GM23338 (cell line): ENCODE results near the gene SDHB. TPM values are rescaled to one million over a fixed set of nuclear protein-coding genes. Genes with fewer than 3 reads are reported as not detected.

Source experiments
- ATAC-seq: fragments of 200-7000 bp; cut with Tn5 transposase; 3 replicates; pipeline ENCODE4 v1.9.1; 2020
- DNase-seq: peaks from one replicate; pipeline ENCODE4 v3.0.0-alpha.2; 2015; ENCODE audit warnings: low spot score
- H2AFZ ChIP-seq: fragments of 200-600 bp; sonication (generic); 2 replicates; pipeline ENCODE4 v1.8.0; 2016; ENCODE audit warnings: antibody characterized with exemption, mild to moderate bottlenecking, moderate library complexity
- H3F3A ChIP-seq: fragments of 200-600 bp; sonication (generic); replicated peaks from 2 replicates; pipeline ENCODE4 v1.8.0; 2017; ENCODE audit warnings: antibody characterized with exemption, mixed run types, low read depth
- H3K27ac ChIP-seq: fragments of 200-600 bp; sonication (generic); 2 replicates; pipeline ENCODE4 v1.6.1; 2016; ENCODE audit warnings: low read depth
- H3K27me3 ChIP-seq: fragments of 200-600 bp; sonication (generic); 2 replicates; pipeline ENCODE4 v1.8.0; 2016; ENCODE audit warnings: mild to moderate bottlenecking, mixed run types, moderate library complexity; ENCODE audit not compliant: insufficient read depth
- H3K36me3 ChIP-seq: fragments of 200-600 bp; sonication (generic); 2 replicates; pipeline ENCODE4 v1.8.0; 2016; ENCODE audit warnings: mild to moderate bottlenecking; ENCODE audit not compliant: insufficient read depth
- H3K4me1 ChIP-seq: fragments of 200-600 bp; sonication (generic); 2 replicates; pipeline ENCODE4 v1.8.0; 2016; ENCODE audit warnings: mild to moderate bottlenecking, moderate library complexity; ENCODE audit not compliant: insufficient read depth
- H3K4me2 ChIP-seq: fragments of 200-600 bp; sonication (generic); 2 replicates; pipeline ENCODE4 v1.7.1; 2017; ENCODE audit warnings: mixed run types
- H3K4me3 ChIP-seq: fragments of 200-600 bp; sonication (generic); 2 replicates; pipeline ENCODE4 v1.6.1; 2016; ENCODE audit warnings: mixed run types
- H3K79me2 ChIP-seq: fragments of 200-600 bp; sonication (generic); replicated peaks from 2 replicates; pipeline ENCODE4 v1.8.0; 2017; ENCODE audit warnings: mild to moderate bottlenecking; ENCODE audit not compliant: insufficient read depth
- H3K9me2 ChIP-seq: fragments of 200-600 bp; sonication (generic); 2 replicates; pipeline ENCODE4 v1.8.0; 2017; ENCODE audit not compliant: insufficient read depth
- H4K20me1 ChIP-seq: fragments of 200-600 bp; sonication (generic); replicated peaks from 2 replicates; pipeline ENCODE4 v1.8.0; 2017; ENCODE audit warnings: mild to moderate bottlenecking; ENCODE audit not compliant: insufficient read depth
- H3K27ac Mint-ChIP-seq: 2 replicates; pipeline ENCODE4 v1.8.0; 2020; ENCODE audit warnings: inconsistent platforms, mild to moderate bottlenecking, moderate library complexity, mixed read lengths
- H3K27me3 Mint-ChIP-seq: 3 replicates; pipeline ENCODE4 v1.8.0; 2022; ENCODE audit warnings: low read depth, mild to moderate bottlenecking, moderate library complexity, mixed read lengths, inconsistent platforms; ENCODE audit not compliant: insufficient read depth, poor library complexity
- H3K36me3 Mint-ChIP-seq: 3 replicates; pipeline ENCODE4 v1.8.0; 2021; ENCODE audit warnings: low read depth, mild to moderate bottlenecking, inconsistent platforms, moderate library complexity, mixed read lengths
- H3K4me1 Mint-ChIP-seq: 3 replicates; pipeline ENCODE4 v1.8.0; 2020; ENCODE audit warnings: mild to moderate bottlenecking, inconsistent platforms, mixed read lengths
- H3K4me3 Mint-ChIP-seq: 3 replicates; pipeline ENCODE4 v1.8.0; 2021; ENCODE audit warnings: moderate library complexity, mild to moderate bottlenecking, inconsistent platforms, mixed read lengths
- H3K9me3 Mint-ChIP-seq: 3 replicates; pipeline ENCODE4 v1.8.0; 2020; ENCODE audit warnings: moderate library complexity, mild to moderate bottlenecking, inconsistent platforms, mixed read lengths
- EZH2 ChIP-seq: fragments of 200-600 bp; sonication (generic); IDR thresholded peaks from one replicate; pipeline ENCODE4 v1.8.0; 2017; ENCODE audit warnings: antibody characterized with exemption, mild to moderate bottlenecking, low read depth; ENCODE audit not compliant: unreplicated experiment
- EZH2phosphoT487 ChIP-seq: fragments of 200-600 bp; sonication (generic); IDR thresholded peaks from one replicate; pipeline ENCODE4 v1.8.1; 2018; ENCODE audit warnings: antibody characterized with exemption; ENCODE audit not compliant: unreplicated experiment
- NANOG ChIP-seq: IDR thresholded peaks from 2 replicates; pipeline ENCODE4 v1.6.1; 2016; ENCODE audit warnings: antibody characterized with exemption, borderline replicate concordance
- REST ChIP-seq: IDR thresholded peaks from one replicate; pipeline ENCODE4 v1.6.1; 2018; ENCODE audit warnings: antibody characterized with exemption; ENCODE audit not compliant: unreplicated experiment
- ZNF114 ChIP-seq: fragments of 250-450 bp; sonication (Bioruptor Pico); IDR thresholded peaks from 2 replicates; pipeline ENCODE4 v1.5.0; 2020; ENCODE audit warnings: mild to moderate bottlenecking, moderate library complexity
- ZNF331 ChIP-seq: fragments of 250-450 bp; sonication (Bioruptor Pico); IDR thresholded peaks from 2 replicates; pipeline ENCODE4 v1.5.0; 2020; ENCODE audit warnings: low read depth, mild to moderate bottlenecking, moderate library complexity
- polyA plus RNA-seq: library from polyadenylated mRNA; unstranded; fragments of >200 nt; fragmentation: Nextera tagmentation; extraction: Ambion mirVana; gene quantifications from 2 replicates; pipeline ENCODE4 v1.2.1, GENCODE V29; 2016
- total RNA-seq: library from RNA; depleted of rRNA; stranded (reverse); fragments of >200 nt; shearing (Covaris generic); gene quantifications from 2 replicates; pipeline ENCODE4 v1.2.3, GENCODE V29; 2014
- TF ChIP-seq, protein P1 (sequence below): fragments of 250-450 bp; sonication (Bioruptor Pico); IDR thresholded peaks from 2 replicates; pipeline ENCODE4 v1.5.0; 2020; ENCODE audit warnings: mild to moderate bottlenecking, moderate library complexity
- TF ChIP-seq, protein P2 (sequence below), 2 experiments: fragments of 200-600 bp in 1 of 2; sonication (generic) in 1 of 2; conservative IDR thresholded peaks; 2 replicates each; pipeline versions ENCODE4 v1.5.1 to v1.6.1; 2016 to 2017; ENCODE audit warnings: antibody characterized with exemption in 2 of 2, low read depth in 2 of 2, mild to moderate bottlenecking in 2 of 2, moderate library complexity in 1 of 2

Gene SDHB
- total and polyA plus RNA-seq, 2 experiments from 2014 or later = 72.8 to 112 TPM

- peaks cover 25% of the 10 kb centered on the region for H3K36me3 ChIP-seq
These were observed 8.7 kb downstream of the SDHB start for GRCh38 chr1:17045150-17045549.

DNA sequence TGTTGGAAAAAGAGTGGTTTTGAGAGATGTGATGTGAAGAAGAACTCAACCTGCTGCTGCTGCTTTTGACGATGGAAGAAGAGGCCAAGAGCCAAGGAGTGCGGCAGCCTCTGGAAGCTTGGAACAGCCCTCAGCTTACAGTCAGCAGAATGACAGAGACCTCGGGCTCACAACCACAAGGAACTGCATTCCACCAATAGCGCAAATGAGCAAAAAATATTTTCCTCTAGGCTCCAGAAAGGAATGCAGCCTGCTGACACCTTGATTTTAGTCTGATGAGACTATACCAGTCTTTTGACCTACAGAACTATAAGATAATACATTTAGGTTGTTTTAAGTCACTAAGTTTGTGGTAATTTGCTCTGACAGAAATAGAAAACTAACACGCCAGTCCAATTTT is 10.2 kb downstream of the SDHB start:
- TF ChIP-seq EZH2phosphoT487 = no peak
- TF ChIP-seq REST = no peak
- TF ChIP-seq ZNF114 (CRISPR knock-in tag) = no peak
- TF ChIP-seq, protein P1, sequence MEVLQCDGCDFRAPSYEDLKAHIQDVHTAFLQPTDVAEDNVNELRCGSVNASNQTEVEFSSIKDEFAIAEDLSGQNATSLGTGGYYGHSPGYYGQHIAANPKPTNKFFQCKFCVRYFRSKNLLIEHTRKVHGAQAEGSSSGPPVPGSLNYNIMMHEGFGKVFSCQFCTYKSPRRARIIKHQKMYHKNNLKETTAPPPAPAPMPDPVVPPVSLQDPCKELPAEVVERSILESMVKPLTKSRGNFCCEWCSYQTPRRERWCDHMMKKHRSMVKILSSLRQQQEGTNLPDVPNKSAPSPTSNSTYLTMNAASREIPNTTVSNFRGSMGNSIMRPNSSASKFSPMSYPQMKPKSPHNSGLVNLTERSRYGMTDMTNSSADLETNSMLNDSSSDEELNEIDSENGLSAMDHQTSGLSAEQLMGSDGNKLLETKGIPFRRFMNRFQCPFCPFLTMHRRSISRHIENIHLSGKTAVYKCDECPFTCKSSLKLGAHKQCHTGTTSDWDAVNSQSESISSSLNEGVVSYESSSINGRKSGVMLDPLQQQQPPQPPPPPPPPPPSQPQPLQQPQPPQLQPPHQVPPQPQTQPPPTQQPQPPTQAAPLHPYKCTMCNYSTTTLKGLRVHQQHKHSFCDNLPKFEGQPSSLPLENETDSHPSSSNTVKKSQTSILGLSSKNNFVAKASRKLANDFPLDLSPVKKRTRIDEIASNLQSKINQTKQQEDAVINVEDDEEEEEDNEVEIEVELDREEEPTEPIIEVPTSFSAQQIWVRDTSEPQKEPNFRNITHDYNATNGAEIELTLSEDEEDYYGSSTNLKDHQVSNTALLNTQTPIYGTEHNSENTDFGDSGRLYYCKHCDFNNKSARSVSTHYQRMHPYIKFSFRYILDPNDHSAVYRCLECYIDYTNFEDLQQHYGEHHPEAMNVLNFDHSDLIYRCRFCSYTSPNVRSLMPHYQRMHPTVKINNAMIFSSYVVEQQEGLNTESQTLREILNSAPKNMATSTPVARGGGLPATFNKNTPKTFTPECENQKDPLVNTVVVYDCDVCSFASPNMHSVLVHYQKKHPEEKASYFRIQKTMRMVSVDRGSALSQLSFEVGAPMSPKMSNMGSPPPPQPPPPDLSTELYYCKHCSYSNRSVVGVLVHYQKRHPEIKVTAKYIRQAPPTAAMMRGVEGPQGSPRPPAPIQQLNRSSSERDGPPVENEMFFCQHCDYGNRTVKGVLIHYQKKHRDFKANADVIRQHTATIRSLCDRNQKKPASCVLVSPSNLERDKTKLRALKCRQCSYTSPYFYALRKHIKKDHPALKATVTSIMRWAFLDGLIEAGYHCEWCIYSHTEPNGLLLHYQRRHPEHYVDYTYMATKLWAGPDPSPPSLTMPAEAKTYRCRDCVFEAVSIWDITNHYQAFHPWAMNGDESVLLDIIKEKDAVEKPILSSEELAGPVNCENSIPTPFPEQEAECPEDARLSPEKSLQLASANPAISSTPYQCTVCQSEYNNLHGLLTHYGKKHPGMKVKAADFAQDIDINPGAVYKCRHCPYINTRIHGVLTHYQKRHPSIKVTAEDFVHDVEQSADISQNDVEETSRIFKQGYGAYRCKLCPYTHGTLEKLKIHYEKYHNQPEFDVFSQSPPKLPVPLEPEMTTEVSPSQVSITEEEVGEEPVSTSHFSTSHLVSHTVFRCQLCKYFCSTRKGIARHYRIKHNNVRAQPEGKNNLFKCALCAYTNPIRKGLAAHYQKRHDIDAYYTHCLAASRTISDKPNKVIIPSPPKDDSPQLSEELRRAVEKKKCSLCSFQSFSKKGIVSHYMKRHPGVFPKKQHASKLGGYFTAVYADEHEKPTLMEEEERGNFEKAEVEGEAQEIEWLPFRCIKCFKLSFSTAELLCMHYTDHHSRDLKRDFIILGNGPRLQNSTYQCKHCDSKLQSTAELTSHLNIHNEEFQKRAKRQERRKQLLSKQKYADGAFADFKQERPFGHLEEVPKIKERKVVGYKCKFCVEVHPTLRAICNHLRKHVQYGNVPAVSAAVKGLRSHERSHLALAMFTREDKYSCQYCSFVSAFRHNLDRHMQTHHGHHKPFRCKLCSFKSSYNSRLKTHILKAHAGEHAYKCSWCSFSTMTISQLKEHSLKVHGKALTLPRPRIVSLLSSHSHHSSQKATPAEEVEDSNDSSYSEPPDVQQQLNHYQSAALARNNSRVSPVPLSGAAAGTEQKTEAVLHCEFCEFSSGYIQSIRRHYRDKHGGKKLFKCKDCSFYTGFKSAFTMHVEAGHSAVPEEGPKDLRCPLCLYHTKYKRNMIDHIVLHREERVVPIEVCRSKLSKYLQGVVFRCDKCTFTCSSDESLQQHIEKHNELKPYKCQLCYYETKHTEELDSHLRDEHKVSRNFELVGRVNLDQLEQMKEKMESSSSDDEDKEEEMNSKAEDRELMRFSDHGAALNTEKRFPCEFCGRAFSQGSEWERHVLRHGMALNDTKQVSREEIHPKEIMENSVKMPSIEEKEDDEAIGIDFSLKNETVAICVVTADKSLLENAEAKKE (CRISPR knock-in tag) = no peak
- no peak for TF ChIP-seq ZNF331 (CRISPR knock-in tag)
- no peak for TF ChIP-seq EZH2
- TF ChIP-seq, protein P2, sequence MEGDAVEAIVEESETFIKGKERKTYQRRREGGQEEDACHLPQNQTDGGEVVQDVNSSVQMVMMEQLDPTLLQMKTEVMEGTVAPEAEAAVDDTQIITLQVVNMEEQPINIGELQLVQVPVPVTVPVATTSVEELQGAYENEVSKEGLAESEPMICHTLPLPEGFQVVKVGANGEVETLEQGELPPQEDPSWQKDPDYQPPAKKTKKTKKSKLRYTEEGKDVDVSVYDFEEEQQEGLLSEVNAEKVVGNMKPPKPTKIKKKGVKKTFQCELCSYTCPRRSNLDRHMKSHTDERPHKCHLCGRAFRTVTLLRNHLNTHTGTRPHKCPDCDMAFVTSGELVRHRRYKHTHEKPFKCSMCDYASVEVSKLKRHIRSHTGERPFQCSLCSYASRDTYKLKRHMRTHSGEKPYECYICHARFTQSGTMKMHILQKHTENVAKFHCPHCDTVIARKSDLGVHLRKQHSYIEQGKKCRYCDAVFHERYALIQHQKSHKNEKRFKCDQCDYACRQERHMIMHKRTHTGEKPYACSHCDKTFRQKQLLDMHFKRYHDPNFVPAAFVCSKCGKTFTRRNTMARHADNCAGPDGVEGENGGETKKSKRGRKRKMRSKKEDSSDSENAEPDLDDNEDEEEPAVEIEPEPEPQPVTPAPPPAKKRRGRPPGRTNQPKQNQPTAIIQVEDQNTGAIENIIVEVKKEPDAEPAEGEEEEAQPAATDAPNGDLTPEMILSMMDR (conservative IDR thresholded peaks at IDR 0.05; ENCODE audit: low read depth in 2 of 2) = no peak
- no peak for TF ChIP-seq NANOG
- Histone ChIP-seq H3K9me2 (no peaks in the 10 kb centered on the region), H3K27me3 (no peaks in the 10 kb centered on the region), H3K4me3 (no peak overlapping the region), H3K4me2 (no peak overlapping the region), H3K79me2 (peaks cover 18% of the 10 kb centered on the region), H3K4me1 (no peaks in the 10 kb centered on the region), H3K27ac (no peak overlapping the region), H3F3A (peaks cover 14% of the 10 kb centered on the region), H3K36me3 (peaks cover 27% of the 10 kb centered on the region), H4K20me1 (peaks cover 10% of the 10 kb centered on the region), H2AFZ (no peak overlapping the region)
- no peaks in the 10 kb centered on the region for H3K9me3 Mint-ChIP-seq
- no peak overlapping the region for H3K27ac Mint-ChIP-seq
- no peak for ATAC-seq
- peaks cover 2% of the 10 kb centered on the region for H3K27me3 Mint-ChIP-seq
- DNase-seq = no peak
- H3K36me3 Mint-ChIP-seq = peaks cover 40% of the 10 kb centered on the region; the same call in 2 of the 3 replicates
- H3K4me1 Mint-ChIP-seq = peaks cover 4% of the 10 kb centered on the region; the same call in 2 of the 3 replicates
- H3K4me3 Mint-ChIP-seq = no peak overlapping the region

More at GRCh38 chr1:17045150-17045549, 8.7 kb downstream of the SDHB start:
- Histone ChIP-seq H3K4me1 (no peaks in the 10 kb centered on the region), H3K79me2 (peaks cover 29% of the 10 kb centered on the region), H3K27me3 (no peaks in the 10 kb centered on the region), H3F3A (peaks cover 18% of the 10 kb centered on the region), H3K27ac (peak overlapping the region; percentile 69), H3K4me3 (no peak overlapping the region), H2AFZ (no peak overlapping the region), H3K9me2 (no peaks in the 10 kb centered on the region), H3K4me2 (no peak overlapping the region), H4K20me1 (peaks cover 10% of the 10 kb centered on the region)
- TF ChIP-seq EZH2phosphoT487 = no peak
- Mint-ChIP-seq H3K27ac (no peak overlapping the region), H3K9me3 (no peaks in the 10 kb centered on the region), H3K36me3 (peaks cover 36% of the 10 kb centered on the region; the same call in 2 of the 3 replicates), H3K4me1 (peaks cover 4% of the 10 kb centered on the region; the same call in 2 of the 3 replicates), H3K4me3 (no peak overlapping the region), H3K27me3 (peaks cover 2% of the 10 kb centered on the region)
- ATAC-seq (no peak), DNase-seq (no peak)
